HG03558 (cell line): ENCODE results near the gene ZNF784.
A peak's percentile ranks its signal among the peaks of the same experiment; 100 is the strongest.

Source experiments
- ATAC-seq: cut with Tn5 transposase; IDR thresholded peaks from one replicate; pipeline ENCODE4 v1.9.1; 2021; ENCODE audit warnings: moderate number of reproducible peaks; ENCODE audit not compliant: unreplicated experiment; ENCODE audit errors: extremely low read depth

The ZNF784 gene

GRCh38 chr19:55656988-55657747 is 32.8 kb upstream of the ZNF784 start:
- ATAC-seq = no peak

- ATAC-seq = no peak
Measured at GRCh38 chr19:55656552-55656951, 32.2 kb upstream of the ZNF784 start.

DNA sequence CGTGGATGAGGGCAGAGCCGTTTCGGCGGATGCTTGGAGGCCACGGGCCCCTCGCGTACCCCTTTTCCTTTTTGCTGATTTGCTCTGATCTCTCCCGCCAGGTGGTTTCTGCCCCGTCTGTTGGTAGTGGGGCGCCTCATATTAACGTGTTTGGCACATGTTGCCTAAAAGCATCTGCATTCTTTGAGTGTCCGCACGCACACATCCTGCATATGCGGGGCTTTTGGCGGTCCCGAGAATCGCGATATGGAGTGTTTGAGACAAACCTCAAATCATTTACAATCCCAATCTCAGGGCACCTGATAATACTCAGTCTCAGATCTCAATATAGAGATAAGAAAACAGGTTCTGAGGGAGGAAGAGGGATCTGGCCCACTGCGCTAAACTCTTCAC is 31.3 kb upstream of the ZNF784 start:
- ATAC-seq = no peak

GRCh38 chr19:55654868-55655647 is 30.7 kb upstream of the ZNF784 start, which contains the start of gene U2AF2:
Gene U2AF2, plus strand, starts transcription at chr19:55655035. Its CDS starts 70 bp downstream, at chr19:55655105.
- peak; percentile 16 for ATAC-seq

DNA sequence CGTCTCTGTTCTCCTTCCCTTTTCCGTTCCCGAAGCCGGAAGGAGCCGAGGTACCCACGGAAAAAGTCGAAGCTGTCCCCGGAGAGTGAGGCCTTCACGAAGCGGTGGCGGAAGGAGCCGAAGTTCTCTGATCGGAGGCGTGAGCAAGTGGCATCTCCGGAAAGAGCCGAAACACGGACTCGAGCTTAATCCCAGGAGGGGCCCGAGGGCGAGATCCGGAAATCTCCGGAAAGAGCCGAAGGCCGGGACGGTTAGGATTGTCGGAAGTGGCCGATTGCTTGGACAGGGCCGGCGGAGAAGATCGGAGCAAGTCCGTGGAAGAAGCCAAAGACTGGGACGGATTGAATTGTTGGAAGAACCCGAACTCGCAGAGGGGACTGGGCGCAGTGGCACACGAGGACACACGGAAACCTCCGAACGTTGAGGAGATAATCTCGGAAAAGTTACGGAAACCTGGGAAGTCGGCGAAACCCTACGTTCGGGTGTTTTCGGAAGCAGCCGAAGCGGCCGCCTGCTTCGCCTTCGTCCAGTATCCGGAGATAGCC is 30.0 kb upstream of the ZNF784 start:
- peak; percentile 42 for ATAC-seq

GRCh38 chr19:55653651-55654322 is 29.4 kb upstream of the ZNF784 start:
- ATAC-seq = peak; percentile 25

- ATAC-seq = no peak
Measured at GRCh38 chr19:55652311-55653128, 28.2 kb upstream of the ZNF784 start.

DNA sequence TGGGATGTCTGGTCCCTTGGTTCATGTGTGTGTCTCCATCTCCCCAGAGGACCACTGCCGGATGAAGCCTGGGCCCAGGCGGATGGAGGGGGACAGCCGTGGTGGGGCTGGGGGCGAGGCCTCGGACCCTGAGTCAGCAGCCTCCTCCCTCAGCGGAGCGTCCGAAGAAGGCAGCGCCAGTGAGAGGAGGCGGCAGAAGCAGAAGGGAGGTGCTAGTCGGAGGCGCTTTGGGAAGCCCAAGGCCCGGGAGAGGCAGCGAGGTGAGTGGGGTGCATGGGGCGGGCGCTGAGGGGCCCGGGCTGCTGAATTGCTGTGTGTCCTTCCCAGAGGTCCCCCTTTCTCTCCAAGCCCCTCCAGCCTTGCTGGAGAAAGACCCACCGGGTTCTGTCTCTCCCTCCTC is 26.9 kb upstream of the ZNF784 start:
- ATAC-seq = no peak

DNA sequence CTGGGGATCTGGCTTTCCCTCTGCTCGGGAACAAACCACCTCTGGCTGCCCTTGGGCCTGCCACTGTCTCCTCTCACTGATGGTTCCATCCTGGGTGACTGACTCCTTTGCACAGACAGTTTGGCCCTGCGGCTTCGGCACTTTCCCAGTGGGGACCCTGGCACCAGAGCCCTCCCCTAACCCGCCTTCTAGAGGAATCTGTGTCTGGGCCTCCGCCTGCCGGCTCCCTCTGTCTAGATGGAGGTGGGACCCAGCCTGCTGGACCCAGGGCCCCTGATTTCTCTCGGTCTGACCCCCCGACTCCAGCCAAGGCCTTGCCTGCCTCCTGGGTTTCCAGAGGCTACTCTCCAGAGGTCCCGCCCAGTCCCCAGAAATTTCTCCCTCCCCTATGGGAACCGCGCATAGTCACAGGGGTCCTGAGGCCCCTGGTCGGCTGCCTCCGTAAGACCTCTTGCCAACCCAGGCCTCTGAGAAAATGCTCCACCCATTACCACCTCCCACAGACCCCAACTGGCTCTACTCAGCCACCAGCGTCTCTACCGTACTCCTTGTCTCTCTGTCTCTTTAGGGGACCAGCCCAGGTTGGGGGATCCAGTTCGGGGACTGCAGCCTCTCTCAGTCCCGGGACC is 26.4 kb upstream of the ZNF784 start:
- no peak for ATAC-seq

DNA sequence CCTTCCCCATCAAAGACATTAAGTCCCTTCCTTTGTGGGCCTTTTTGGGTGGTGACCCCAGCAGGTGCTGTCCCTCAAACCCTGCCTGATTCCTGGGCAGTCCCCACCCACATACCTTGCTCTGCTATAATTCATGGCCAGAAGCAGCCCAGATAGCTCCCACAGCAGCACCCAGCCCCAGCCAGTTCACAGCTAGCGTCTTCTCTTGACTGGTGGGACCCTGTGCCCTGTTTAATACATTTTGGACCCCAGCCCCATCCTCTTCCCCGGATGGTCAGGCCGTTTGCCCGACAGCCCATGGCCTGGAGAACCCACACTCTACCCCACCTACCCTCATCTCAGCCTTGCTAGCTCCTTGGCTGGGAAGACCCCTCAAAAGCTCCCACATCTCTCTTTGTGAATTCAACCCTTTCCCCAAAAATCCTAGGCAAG is 25.8 kb upstream of the ZNF784 start:
- no peak for ATAC-seq

DNA sequence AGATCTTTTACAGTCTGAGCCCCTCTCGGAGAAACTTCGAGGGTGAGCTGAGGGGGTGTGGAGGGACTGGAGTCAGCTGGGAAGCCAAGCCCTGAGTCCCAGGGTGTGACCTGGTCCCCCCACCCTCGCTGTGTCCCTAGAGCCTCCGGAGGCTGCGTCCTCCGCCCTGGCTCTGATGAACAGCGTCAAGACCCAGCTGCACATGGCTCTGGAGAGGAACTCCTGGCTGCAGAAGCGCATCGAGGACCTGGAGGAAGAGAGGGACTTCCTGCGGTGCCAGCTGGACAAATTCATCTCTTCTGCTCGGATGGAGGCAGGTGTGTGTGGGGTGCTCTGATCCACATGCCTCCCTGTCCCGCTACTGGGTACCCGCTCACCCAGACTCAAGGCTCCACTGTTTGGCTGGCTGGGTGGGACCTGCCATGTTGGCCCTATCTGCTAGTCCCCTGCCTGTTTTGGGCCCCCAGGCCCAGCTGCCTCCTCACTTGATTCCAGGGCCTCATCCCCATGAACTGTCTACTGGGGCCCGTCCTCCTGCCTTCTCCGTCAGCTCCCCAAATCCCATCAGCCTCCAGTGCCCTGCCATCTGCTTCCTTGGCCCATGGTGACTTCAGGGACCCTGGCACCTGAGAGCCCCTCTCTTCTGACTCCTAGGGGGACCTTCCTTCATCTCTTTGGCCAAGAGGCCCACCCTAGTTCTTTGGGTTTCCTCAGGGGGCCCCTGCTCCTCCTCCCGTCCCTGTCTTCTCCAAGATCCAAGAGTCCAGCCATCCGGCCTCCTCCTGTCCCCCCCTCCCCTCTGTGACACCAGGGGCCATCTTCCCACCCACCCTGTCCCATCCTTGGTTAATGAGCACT is 25.1 kb upstream of the ZNF784 start:
- ATAC-seq = no peak

- no peak for ATAC-seq
Measured at GRCh38 chr19:55648585-55649267, 24.4 kb upstream of the ZNF784 start.

DNA sequence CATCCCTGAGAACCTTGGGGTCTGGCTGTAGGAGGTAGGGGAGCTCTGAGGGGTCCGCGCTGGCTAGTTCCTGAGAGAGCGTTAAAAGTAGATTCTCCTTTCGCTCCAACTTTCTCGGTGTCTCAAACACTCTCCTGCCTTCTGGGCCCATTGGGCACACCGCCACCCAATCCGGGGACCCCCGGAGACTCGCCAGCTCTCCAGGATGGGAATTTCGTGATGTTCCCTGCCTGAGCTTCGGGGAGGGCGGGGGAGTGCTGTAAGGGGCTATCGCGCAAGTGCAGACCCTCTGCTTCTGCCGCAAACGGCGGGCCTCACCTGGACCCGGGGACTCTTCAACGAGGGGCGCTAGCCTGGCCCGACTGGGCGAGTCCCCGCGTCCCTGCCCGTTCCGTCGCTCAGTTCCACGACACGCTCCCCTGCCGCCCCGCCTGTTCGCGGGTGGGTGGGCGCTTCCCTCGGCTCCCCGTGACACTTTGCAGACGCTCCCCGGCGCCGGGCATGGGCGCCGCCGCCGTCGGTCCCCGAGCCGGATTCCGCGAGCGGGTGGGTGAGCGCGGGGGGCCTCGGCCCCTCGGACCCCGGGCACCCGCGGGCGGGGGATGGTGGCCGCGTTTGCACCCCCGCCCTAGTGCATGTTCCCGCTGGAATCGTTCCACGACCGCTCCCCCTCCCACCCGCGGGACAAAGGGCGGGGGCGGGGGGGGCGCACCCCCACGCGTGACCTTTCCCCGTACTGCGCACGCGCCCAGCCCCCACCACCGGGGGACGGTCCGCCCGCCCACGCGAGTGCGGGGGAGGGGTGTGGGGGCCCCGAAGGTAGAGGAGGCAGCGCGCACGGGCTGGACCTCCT is 23.6 kb upstream of the ZNF784 start, which contains the start of gene CCDC106:
TSS of gene CCDC106 (plus strand) at position 481 of the 853 bp plus-strand sequence. CDS start 835 bp downstream, outside the sequence.
- ATAC-seq = no peak

DNA sequence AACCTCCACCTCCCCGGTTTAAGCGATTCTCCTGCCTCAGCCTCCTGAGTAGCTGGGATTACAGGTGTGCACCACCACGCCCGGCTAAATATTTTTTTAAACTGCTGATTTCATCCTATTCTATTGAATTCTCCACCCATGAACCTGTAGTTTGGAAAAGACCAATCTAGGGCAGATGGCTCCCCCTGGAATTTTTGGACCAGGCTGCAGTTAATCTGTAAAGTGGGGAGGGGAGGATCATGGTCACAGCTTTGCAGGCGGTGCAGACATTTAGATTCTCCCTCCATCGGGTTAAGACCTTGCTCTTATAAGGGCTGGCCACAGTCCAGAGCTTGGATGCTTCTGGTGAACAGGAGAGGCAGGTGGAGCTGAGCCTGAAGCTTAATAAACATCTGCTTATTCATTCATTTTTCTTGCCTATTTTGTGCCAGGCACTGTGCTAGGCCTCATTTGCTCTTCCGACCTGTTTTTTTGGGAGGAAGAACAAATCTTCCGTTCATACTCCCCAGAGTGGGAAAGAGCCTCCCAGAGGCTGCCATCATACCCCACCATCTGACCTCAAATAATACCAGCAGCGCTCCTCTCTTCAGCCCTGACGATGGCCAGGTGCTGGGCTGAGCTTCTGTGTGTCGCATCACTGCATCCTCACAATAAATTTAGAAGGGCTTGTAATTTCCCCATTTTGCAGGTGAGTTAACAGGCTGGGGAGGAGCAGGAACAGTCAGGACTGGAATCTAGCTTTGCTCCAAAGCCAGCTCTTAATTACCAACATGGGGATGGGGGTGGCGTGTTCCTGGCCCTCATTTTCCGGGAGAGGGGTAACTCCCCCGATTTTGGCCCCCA is 22.7 kb upstream of the ZNF784 start:
- ATAC-seq = no peak

DNA sequence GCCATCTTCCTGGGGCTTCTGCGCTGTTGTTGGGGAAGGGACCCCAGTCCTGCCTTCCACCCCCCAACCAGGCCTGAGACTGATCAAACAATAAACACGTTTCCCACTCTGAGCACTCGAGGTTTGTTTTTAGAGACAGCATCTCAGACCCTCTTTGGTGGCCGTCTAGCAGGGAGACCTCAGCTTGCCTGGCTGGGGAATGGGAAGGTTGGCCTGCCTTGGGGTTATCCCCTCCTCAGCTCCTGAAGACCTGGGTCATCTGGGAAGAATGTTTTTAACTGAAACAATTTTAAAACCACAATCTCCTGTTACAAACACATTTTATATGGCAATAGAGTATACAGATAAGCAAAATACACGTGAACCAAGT is 21.1 kb upstream of the ZNF784 start:
- no peak for ATAC-seq

DNA sequence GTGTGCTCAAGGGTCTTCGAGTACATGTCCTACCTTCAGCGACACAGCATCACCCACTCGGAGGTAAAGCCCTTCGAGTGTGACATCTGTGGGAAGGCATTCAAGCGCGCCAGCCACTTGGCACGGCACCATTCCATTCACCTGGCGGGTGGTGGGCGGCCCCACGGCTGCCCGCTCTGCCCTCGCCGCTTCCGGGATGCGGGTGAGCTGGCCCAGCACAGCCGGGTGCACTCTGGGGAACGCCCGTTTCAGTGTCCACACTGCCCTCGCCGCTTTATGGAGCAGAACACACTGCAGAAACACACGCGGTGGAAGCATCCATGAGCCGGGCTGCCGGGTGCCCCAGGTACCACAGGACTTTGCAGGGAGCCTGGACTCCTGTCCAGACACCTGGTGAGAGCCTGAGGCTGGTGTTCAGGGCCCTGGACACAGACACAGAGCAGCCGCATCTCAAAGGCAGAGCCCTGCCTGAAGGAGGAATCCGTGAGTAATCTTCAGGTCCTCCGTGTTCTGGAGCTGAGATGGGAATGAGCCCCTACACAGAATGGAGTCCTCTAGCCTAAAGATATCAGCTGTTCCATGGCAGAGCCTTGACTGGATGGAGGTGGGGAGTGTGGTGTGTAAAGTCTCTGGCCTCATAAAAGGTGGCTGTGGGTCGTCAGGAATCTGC is 20.6 kb upstream of the ZNF784 start:
- ATAC-seq = no peak
